ENCODE results near the gene GRM7. TPM values are rescaled to one million over a fixed set of nuclear protein-coding genes. Genes with fewer than 3 reads are reported as not detected.

GRM7 gene
- total and polyA plus RNA-seq, 9 of the 15 experiments (the other 6 are each of a cell fraction or from before 2014, with no cell fraction given): not detected

DNA sequence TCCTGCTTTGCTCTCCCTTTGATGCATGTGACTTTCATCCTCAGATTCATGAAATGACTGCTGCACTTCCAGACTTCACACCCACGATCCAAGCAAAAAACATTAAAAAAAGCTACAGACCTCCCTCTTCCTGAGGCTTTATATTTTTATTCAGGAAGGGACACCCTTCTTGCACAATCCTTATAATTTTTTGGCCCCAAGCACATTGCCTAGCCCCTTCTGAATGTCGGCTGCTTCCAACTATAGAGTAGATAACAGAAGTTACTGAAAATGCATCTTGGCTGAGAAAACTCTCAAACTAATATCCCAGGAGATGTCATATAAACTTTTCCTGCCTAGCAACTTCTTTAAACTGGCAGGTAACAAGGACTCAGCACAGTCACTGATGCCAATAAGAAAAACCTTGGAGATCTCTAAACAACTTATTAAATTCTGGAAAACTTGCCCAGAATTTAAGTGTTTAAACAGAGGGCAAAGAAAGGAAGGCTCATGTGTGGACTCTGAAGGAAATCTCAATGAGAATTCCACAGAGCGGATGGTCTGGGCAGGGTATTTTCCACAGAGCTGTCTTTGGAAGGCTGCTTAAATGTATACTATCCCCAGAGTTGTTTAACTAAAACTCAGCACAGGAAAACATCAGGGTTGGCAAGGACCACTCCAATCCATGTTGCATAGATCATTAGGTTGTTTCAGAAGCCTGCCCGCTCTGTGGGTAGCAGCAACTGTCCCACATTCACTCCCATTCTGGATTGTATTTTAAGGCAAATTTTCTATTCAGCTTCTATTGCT, 893.9 kb downstream of the GRM7 start:
- DNase-seq (ENCODE audit: extremely low read depth in 1 of 4, low spot score in 3 of 4): no peak
- H2AFZ ChIP-seq (ENCODE audit: low read depth, low read length): no peak overlapping the region
- no peaks in the 10 kb centered on the region for H3K27me3 ChIP-seq (ENCODE audit: control insufficient read depth in 2 of 2, insufficient read depth in 2 of 2, low read length in 2 of 2)
- intact Hi-C loops (cut with micrococcal nuclease): no loop called here
- H4K20me1 ChIP-seq (replicated peaks; ENCODE audit: control insufficient read depth, insufficient read depth, low read length): no peaks in the 10 kb centered on the region
- H3K36me3 ChIP-seq (ENCODE audit: control insufficient read depth, insufficient read depth, low read length): no peaks in the 10 kb centered on the region
- no peak overlapping the region for H3K4me2 ChIP-seq (ENCODE audit: insufficient read depth, low read length)
- no peak for TF ChIP-seq ZNF561 (CRISPR knock-in tag; conservative IDR thresholded peaks at IDR 0.05)
- TF ChIP-seq RAD51 (IDR thresholded peaks at IDR 0.05; ENCODE audit: borderline replicate concordance, low read depth): no peak
- TF ChIP-seq, protein P1, sequence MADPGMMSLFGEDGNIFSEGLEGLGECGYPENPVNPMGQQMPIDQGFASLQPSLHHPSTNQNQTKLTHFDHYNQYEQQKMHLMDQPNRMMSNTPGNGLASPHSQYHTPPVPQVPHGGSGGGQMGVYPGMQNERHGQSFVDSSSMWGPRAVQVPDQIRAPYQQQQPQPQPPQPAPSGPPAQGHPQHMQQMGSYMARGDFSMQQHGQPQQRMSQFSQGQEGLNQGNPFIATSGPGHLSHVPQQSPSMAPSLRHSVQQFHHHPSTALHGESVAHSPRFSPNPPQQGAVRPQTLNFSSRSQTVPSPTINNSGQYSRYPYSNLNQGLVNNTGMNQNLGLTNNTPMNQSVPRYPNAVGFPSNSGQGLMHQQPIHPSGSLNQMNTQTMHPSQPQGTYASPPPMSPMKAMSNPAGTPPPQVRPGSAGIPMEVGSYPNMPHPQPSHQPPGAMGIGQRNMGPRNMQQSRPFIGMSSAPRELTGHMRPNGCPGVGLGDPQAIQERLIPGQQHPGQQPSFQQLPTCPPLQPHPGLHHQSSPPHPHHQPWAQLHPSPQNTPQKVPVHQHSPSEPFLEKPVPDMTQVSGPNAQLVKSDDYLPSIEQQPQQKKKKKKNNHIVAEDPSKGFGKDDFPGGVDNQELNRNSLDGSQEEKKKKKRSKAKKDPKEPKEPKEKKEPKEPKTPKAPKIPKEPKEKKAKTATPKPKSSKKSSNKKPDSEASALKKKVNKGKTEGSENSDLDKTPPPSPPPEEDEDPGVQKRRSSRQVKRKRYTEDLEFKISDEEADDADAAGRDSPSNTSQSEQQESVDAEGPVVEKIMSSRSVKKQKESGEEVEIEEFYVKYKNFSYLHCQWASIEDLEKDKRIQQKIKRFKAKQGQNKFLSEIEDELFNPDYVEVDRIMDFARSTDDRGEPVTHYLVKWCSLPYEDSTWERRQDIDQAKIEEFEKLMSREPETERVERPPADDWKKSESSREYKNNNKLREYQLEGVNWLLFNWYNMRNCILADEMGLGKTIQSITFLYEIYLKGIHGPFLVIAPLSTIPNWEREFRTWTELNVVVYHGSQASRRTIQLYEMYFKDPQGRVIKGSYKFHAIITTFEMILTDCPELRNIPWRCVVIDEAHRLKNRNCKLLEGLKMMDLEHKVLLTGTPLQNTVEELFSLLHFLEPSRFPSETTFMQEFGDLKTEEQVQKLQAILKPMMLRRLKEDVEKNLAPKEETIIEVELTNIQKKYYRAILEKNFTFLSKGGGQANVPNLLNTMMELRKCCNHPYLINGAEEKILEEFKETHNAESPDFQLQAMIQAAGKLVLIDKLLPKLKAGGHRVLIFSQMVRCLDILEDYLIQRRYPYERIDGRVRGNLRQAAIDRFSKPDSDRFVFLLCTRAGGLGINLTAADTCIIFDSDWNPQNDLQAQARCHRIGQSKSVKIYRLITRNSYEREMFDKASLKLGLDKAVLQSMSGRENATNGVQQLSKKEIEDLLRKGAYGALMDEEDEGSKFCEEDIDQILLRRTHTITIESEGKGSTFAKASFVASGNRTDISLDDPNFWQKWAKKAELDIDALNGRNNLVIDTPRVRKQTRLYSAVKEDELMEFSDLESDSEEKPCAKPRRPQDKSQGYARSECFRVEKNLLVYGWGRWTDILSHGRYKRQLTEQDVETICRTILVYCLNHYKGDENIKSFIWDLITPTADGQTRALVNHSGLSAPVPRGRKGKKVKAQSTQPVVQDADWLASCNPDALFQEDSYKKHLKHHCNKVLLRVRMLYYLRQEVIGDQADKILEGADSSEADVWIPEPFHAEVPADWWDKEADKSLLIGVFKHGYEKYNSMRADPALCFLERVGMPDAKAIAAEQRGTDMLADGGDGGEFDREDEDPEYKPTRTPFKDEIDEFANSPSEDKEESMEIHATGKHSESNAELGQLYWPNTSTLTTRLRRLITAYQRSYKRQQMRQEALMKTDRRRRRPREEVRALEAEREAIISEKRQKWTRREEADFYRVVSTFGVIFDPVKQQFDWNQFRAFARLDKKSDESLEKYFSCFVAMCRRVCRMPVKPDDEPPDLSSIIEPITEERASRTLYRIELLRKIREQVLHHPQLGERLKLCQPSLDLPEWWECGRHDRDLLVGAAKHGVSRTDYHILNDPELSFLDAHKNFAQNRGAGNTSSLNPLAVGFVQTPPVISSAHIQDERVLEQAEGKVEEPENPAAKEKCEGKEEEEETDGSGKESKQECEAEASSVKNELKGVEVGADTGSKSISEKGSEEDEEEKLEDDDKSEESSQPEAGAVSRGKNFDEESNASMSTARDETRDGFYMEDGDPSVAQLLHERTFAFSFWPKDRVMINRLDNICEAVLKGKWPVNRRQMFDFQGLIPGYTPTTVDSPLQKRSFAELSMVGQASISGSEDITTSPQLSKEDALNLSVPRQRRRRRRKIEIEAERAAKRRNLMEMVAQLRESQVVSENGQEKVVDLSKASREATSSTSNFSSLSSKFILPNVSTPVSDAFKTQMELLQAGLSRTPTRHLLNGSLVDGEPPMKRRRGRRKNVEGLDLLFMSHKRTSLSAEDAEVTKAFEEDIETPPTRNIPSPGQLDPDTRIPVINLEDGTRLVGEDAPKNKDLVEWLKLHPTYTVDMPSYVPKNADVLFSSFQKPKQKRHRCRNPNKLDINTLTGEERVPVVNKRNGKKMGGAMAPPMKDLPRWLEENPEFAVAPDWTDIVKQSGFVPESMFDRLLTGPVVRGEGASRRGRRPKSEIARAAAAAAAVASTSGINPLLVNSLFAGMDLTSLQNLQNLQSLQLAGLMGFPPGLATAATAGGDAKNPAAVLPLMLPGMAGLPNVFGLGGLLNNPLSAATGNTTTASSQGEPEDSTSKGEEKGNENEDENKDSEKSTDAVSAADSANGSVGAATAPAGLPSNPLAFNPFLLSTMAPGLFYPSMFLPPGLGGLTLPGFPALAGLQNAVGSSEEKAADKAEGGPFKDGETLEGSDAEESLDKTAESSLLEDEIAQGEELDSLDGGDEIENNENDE (IDR thresholded peaks at IDR 0.05; ENCODE audit: low read depth, low read length): no peak
- TF ChIP-seq, protein P2, sequence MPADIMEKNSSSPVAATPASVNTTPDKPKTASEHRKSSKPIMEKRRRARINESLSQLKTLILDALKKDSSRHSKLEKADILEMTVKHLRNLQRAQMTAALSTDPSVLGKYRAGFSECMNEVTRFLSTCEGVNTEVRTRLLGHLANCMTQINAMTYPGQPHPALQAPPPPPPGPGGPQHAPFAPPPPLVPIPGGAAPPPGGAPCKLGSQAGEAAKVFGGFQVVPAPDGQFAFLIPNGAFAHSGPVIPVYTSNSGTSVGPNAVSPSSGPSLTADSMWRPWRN (IDR thresholded peaks at IDR 0.05; ENCODE audit: low read depth): no peak
- no peak overlapping the region for H3K4me3 ChIP-seq
- no peak for ATAC-seq
- CTCF ChIA-PET (ENCODE audit: low intra/inter-chr PET ratio): no interaction called here
- FAIRE-seq: no peak
- H3K9ac ChIP-seq (ENCODE audit: insufficient read depth in 1 of 2, low read depth in 2 of 2, low read length in 2 of 2): no peak overlapping the region
- 0% methylated on average over 4 of the region's 4 CpGs for WGBS (ENCODE audit: insufficient coverage, low coverage, missing lambda C conversion rate)
- POLR2A ChIA-PET: no interaction called here
- H3K4me1 ChIP-seq (replicated peaks in 1 of 2; ENCODE audit: control insufficient read depth in 2 of 2, insufficient read depth in 2 of 2, low read length in 2 of 2): no peaks in the 10 kb centered on the region
- in situ Hi-C loops (cut with MboI): no loop called here
- H3K9me3 ChIP-seq (replicated peaks; ENCODE audit: control insufficient read depth, insufficient read depth, low read depth, low read length): no peaks in the 10 kb centered on the region
- no peaks in the 10 kb centered on the region for H3K9me1 ChIP-seq (ENCODE audit: control insufficient read depth, insufficient read depth, low read length)
- BruUV-seq (replicated peaks): no TSS peak
- no peaks in the 10 kb centered on the region for H3K79me2 ChIP-seq (ENCODE audit: control insufficient read depth, insufficient read depth, low read length)
- no peak overlapping the region for H3K27ac ChIP-seq (ENCODE audit: extremely low read depth, low read depth, low read length)

Measured in K562 (cell line).